K562 (cell line): ENCODE data around the gene PRXL2B. TPM values are rescaled to one million over a fixed set of nuclear protein-coding genes. Genes with fewer than 3 reads are reported as not detected.

Experiments used
- BRD4 ChIP-seq: fragments of 200-600 bp; sonication (generic); IDR thresholded peaks from 2 replicates; pipeline ENCODE4 v1.6.1; 2017; ENCODE audit warnings: inconsistent platforms
- CCAR2 ChIP-seq: fragments of 200-400 bp; formaldehyde crosslinking; IDR thresholded peaks from 2 replicates; pipeline ENCODE4 v1.6.1; 2017; ENCODE audit warnings: mild to moderate bottlenecking, low read depth, low read length
- DNMT1 ChIP-seq: fragments of 450-650 bp; IDR thresholded peaks from 2 replicates; pipeline ENCODE4 v1.6.1; 2016; ENCODE audit warnings: antibody characterized with exemption, mild to moderate bottlenecking
- DPF2 ChIP-seq: fragments of 450-650 bp; IDR thresholded peaks from 2 replicates; pipeline ENCODE4 v1.6.1; 2016
- ESRRA ChIP-seq: fragments of 450-650 bp; IDR thresholded peaks from 2 replicates; pipeline ENCODE4 v1.6.1; 2014; ENCODE audit warnings: low read depth, mild to moderate bottlenecking, moderate library complexity, borderline replicate concordance
- FOXM1 ChIP-seq, 2 experiments: fragments of 450-650 bp in 1 of 2; sonication (generic) in 1 of 2; formaldehyde crosslinking in 1 of 2; IDR thresholded peaks; 2 replicates each; pipeline versions ENCODE4 v1.6.1 to v1.9.0; 2017 to 2022; ENCODE audit warnings: low read depth in 2 of 2, mild to moderate bottlenecking in 2 of 2, missing genetic modification reagents in 1 of 2, moderate library complexity in 1 of 2
- KLF1 ChIP-seq: fragments of 450-650 bp; IDR thresholded peaks from 2 replicates; pipeline ENCODE4 v1.6.1; 2016; ENCODE audit warnings: missing genetic modification characterization, missing compliant biosample characterization
- MCM2 ChIP-seq: fragments of 450-650 bp; IDR thresholded peaks from 2 replicates; pipeline ENCODE4 v1.6.1; 2017; ENCODE audit warnings: low read depth, mild to moderate bottlenecking
- MCM3 ChIP-seq: fragments of 450-650 bp; IDR thresholded peaks from 2 replicates; pipeline ENCODE4 v1.6.1; 2016
- MCM7 ChIP-seq, 2 experiments: fragments of 450-650 bp; IDR thresholded peaks; 2 replicates each; pipeline ENCODE4 v1.6.1; 2016 to 2018
- MYC ChIP-seq, 2 experiments: fragments of 250-450 bp in 1 of 2; sonication (Bioruptor Pico) in 1 of 2; IDR thresholded peaks; 2 replicates each; pipeline versions ENCODE4 v1.5.1 to v1.6.1; 2012 to 2021; ENCODE audit warnings: low read depth in 2 of 2, borderline replicate concordance in 1 of 2, improper control_type of control experiment in 1 of 2, low read length in 1 of 2, mild to moderate bottlenecking in 1 of 2, moderate library complexity in 1 of 2
- NCOA6 ChIP-seq: fragments of 450-650 bp; IDR thresholded peaks from 2 replicates; pipeline ENCODE4 v1.6.1; 2017; ENCODE audit warnings: mild to moderate bottlenecking
- NFATC3 ChIP-seq: fragments of 450-650 bp; IDR thresholded peaks from 2 replicates; pipeline ENCODE4 v1.6.1; 2017; ENCODE audit warnings: mild to moderate bottlenecking
- NFE2L1 ChIP-seq: fragments of 450-650 bp; IDR thresholded peaks from 2 replicates; pipeline ENCODE4 v1.6.1; 2016; ENCODE audit warnings: missing genetic modification characterization, low read depth, mild to moderate bottlenecking, missing compliant biosample characterization, moderate library complexity, borderline replicate concordance
- RBM22 ChIP-seq: fragments of 200-400 bp; formaldehyde crosslinking; IDR thresholded peaks from 2 replicates; pipeline ENCODE4 v1.6.1; 2018; ENCODE audit warnings: low read length, low read depth; ENCODE audit not compliant: poor library complexity, severe bottlenecking
- RBM34 ChIP-seq: fragments of 200-400 bp; formaldehyde crosslinking; IDR thresholded peaks from 2 replicates; pipeline ENCODE4 v1.6.1; 2018; ENCODE audit warnings: low read length, borderline replicate concordance; ENCODE audit not compliant: insufficient read depth
- SAFB ChIP-seq: fragments of 200-400 bp; formaldehyde crosslinking; IDR thresholded peaks from 2 replicates; pipeline ENCODE4 v1.6.1; 2017; ENCODE audit warnings: low read depth, low read length, borderline replicate concordance
- SP1 ChIP-seq: sonication (generic); formaldehyde crosslinking; IDR thresholded peaks from 2 replicates; pipeline ENCODE4 v1.8.1; 2022; ENCODE audit warnings: mild to moderate bottlenecking, missing genetic modification reagents
- ZNF175 ChIP-seq: fragments of 200-800 bp; sonication (Bioruptor generic); IDR thresholded peaks from 2 replicates; pipeline ENCODE4 v1.6.1; 2016; ENCODE audit warnings: low read depth, mild to moderate bottlenecking, missing genetic modification characterization, missing compliant biosample characterization
- ZNF436 ChIP-seq: fragments of 250-450, 450-650 bp; sonication (Bioruptor Pico); formaldehyde crosslinking; IDR thresholded peaks from 2 replicates; pipeline ENCODE4 v1.7.0; 2020; ENCODE audit warnings: mild to moderate bottlenecking
- ZNF644 ChIP-seq: fragments of 200-800 bp; sonication (Bioruptor generic); IDR thresholded peaks from 2 replicates; pipeline ENCODE4 v1.6.1; 2016; ENCODE audit warnings: low read depth, missing genetic modification characterization, missing compliant biosample characterization
- ZNF707 ChIP-seq: fragments of 250-450 bp; sonication (Bioruptor Pico); conservative IDR thresholded peaks from 2 replicates; pipeline ENCODE4 v1.8.0; 2022; ENCODE audit warnings: inconsistent platforms, mild to moderate bottlenecking, moderate library complexity
- ZNF79 ChIP-seq: fragments of 250-450 bp; sonication (Bioruptor Pico); IDR thresholded peaks from 2 replicates; pipeline ENCODE4 v1.4.0; 2020; ENCODE audit warnings: low read depth, mild to moderate bottlenecking, moderate library complexity
- ZZZ3 ChIP-seq: fragments of 450-650 bp; IDR thresholded peaks from 2 replicates; pipeline ENCODE4 v1.6.1; 2016; ENCODE audit warnings: antibody characterized with exemption, mild to moderate bottlenecking, moderate library complexity
- polyA plus RNA-seq, 8 experiments: library from polyadenylated mRNA; depleted of rRNA in 4 of 8; stranded (reverse) in 5 of 8; unstranded in 3 of 8; fragments of >200 nt; fragmentation: Nextera tagmentation in 2 of 8; fragmentation: Illumina TruSeq in 1 of 8; extraction: Ambion mirVana in 2 of 8; extraction: Trizol in 1 of 8; gene quantifications; 2 replicates each; pipeline versions ENCODE4 v1.2.1 to v1.2.3, GENCODE V29; 2011 to 2014; ENCODE audit warnings: inconsistent platforms in 1 of 8, missing spikeins in 1 of 8
- total RNA-seq, 7 experiments: library from RNA; depleted of rRNA in 6 of 7; stranded (reverse); fragments of >200 nt in 6 of 7; fragmentation: Illumina TruSeq in 2 of 7; extraction: Trizol in 2 of 7; gene quantifications; 2 replicates each; pipeline versions ENCODE4 v1.2.1 to v1.2.3, GENCODE V29; 2011 to 2021; ENCODE audit warnings: low replicate concordance in 1 of 7
- TF ChIP-seq, protein P1 (sequence below), 2 experiments: fragments of 450-650 bp; IDR thresholded peaks; 2 replicates each; pipeline ENCODE4 v1.6.1; 2016
- TF ChIP-seq, protein P2 (sequence below): sonication (generic); formaldehyde crosslinking; IDR thresholded peaks from 2 replicates; pipeline ENCODE4 v1.8.0; 2022; ENCODE audit warnings: mild to moderate bottlenecking, low read depth, missing genetic modification reagents

PRXL2B gene
- total and polyA plus RNA-seq, 9 of the 15 experiments (the other 6 are each of a cell fraction or from before 2014, with no cell fraction given): 0.99 to 25.3 (median 11.8) TPM

DNA sequence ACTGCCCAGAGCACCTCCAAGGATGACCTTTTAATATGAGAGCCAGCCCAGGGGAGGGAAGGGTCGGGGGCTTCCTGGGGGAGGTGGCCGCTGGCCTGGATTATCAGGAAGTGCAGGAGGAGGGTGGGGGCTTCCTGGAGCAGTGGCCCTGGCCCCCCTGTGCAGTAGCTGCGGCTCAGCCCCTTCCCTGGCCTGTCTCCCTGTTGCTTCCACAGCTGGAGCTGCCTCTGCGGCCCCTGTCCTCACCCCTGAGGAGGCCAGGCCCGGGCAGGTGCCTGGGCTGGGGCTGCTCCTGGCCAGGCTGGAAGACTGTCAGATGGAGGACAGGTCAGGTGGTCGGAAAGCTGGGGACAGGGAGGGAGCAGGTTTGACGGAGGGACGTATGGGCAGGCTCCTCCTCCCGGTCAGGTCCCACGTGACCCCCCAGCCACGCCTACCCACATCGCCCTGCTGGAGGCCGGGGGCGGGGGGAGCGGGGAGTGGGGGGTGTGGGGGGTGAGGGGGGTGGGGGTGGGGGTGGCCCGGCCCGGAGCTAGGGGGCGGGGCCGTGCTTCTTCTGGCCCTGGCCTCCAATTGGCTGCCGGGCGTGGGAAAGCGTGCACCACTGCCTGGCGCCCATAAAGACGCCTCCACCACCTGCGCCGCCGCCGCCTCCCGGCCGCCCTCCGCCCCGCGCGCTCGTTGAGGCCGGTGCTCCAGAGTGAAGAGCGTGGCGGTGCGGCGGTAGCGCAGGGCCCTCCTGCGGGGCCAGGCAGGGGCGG lies 40.6 kb upstream of the PRXL2B start (continued):
- TF ChIP-seq, protein P1, sequence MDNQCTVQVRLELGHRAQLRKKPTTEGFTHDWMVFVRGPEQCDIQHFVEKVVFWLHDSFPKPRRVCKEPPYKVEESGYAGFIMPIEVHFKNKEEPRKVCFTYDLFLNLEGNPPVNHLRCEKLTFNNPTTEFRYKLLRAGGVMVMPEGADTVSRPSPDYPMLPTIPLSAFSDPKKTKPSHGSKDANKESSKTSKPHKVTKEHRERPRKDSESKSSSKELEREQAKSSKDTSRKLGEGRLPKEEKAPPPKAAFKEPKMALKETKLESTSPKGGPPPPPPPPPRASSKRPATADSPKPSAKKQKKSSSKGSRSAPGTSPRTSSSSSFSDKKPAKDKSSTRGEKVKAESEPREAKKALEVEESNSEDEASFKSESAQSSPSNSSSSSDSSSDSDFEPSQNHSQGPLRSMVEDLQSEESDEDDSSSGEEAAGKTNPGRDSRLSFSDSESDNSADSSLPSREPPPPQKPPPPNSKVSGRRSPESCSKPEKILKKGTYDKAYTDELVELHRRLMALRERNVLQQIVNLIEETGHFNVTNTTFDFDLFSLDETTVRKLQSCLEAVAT (IDR thresholded peaks at IDR 0.05): no peak
- TF ChIP-seq MYC (IDR thresholded peaks at IDR 0.05; ENCODE audit: low read depth, low read length): peak; percentile 68
- no peak for TF ChIP-seq MYC (CRISPR knock-in tag; IDR thresholded peaks at IDR 0.05; ENCODE audit: borderline replicate concordance, low read depth)
- TF ChIP-seq ZNF79 (CRISPR knock-in tag): no peak
- no peak for TF ChIP-seq DNMT1
- no peak for TF ChIP-seq NFATC3
- TF ChIP-seq ZNF644 (tag): no peak
- TF ChIP-seq FOXM1 (IDR thresholded peaks at IDR 0.05; ENCODE audit: low read depth): no peak
- TF ChIP-seq FOXM1 (CRISPR knock-in tag; IDR thresholded peaks at IDR 0.05; ENCODE audit: low read depth): 0 out of 2 replicates have a peak, but pooled peaks have one; percentile 85
- no peak for TF ChIP-seq MCM3
- TF ChIP-seq ESRRA: no peak
- TF ChIP-seq MCM2: no peak
- no peak for TF ChIP-seq NFE2L1 (tag)
- no peak for TF ChIP-seq RBM22
- TF ChIP-seq CCAR2: no peak
- no peak for TF ChIP-seq RBM34
- TF ChIP-seq KLF1 (tag): no peak
- TF ChIP-seq ZNF175: no peak
- no peak for TF ChIP-seq MCM7 (IDR thresholded peaks at IDR 0.05)
- TF ChIP-seq BRD4: no peak
- TF ChIP-seq ZNF436 (CRISPR knock-in tag): peak; percentile 97
- TF ChIP-seq NCOA6: no peak
- TF ChIP-seq, protein P2, sequence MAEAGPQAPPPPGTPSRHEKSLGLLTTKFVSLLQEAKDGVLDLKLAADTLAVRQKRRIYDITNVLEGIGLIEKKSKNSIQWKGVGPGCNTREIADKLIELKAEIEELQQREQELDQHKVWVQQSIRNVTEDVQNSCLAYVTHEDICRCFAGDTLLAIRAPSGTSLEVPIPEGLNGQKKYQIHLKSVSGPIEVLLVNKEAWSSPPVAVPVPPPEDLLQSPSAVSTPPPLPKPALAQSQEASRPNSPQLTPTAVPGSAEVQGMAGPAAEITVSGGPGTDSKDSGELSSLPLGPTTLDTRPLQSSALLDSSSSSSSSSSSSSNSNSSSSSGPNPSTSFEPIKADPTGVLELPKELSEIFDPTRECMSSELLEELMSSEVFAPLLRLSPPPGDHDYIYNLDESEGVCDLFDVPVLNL (CRISPR knock-in tag): no peak
- TF ChIP-seq SAFB: no peak
- TF ChIP-seq DPF2: no peak
- no peak for TF ChIP-seq ZZZ3
- no peak for TF ChIP-seq SP1 (CRISPR knock-in tag)
- no peak for TF ChIP-seq ZNF707 (CRISPR knock-in tag)
